GM23248 (cell line): ENCODE results near the gene ZNF592. TPM values are rescaled to one million over a fixed set of nuclear protein-coding genes. Genes with fewer than 3 reads are reported as not detected.

Experiments used
- DNase-seq: peaks from one replicate; pipeline ENCODE4 v3.0.0-alpha.2; 2015
- H2AFZ ChIP-seq: fragments of 200-600 bp; sonication (generic); 2 replicates; pipeline ENCODE4 v1.6.1; 2016; ENCODE audit warnings: antibody characterized with exemption
- H3F3A ChIP-seq: fragments of 200-600 bp; sonication (generic); 2 replicates; pipeline ENCODE4 v1.6.1; 2016; ENCODE audit warnings: mild to moderate bottlenecking, antibody characterized with exemption, mixed run types; ENCODE audit not compliant: insufficient read depth
- H3K27ac ChIP-seq: fragments of 200-600 bp; sonication (generic); 2 replicates; pipeline ENCODE4 v1.5.1; 2016; ENCODE audit warnings: mild to moderate bottlenecking
- H3K27me3 ChIP-seq: fragments of 200-600 bp; sonication (generic); replicated peaks from 2 replicates; pipeline ENCODE4 v1.6.1; 2016; ENCODE audit warnings: mild to moderate bottlenecking; ENCODE audit not compliant: insufficient read depth
- H3K36me3 ChIP-seq: fragments of 200-600 bp; sonication (generic); 2 replicates; pipeline ENCODE4 v1.6.1; 2016; ENCODE audit warnings: low read depth, mild to moderate bottlenecking
- H3K4me1 ChIP-seq: fragments of 200-600 bp; sonication (generic); 2 replicates; pipeline ENCODE4 v1.6.1; 2016; ENCODE audit warnings: mild to moderate bottlenecking; ENCODE audit not compliant: insufficient read depth
- H3K4me2 ChIP-seq: fragments of 200-600 bp; sonication (generic); one replicate; pipeline ENCODE4 v1.6.1; 2016; ENCODE audit warnings: mild to moderate bottlenecking; ENCODE audit not compliant: unreplicated experiment
- H3K4me3 ChIP-seq: fragments of 200-600 bp; sonication (generic); 2 replicates; pipeline ENCODE4 v1.5.1; 2016; ENCODE audit warnings: mild to moderate bottlenecking
- H3K79me2 ChIP-seq: fragments of 200-600 bp; sonication (generic); 2 replicates; pipeline ENCODE4 v1.6.1; 2016; ENCODE audit warnings: mild to moderate bottlenecking; ENCODE audit not compliant: insufficient read depth
- H3K9ac ChIP-seq: fragments of 200-600 bp; sonication (generic); 2 replicates; pipeline ENCODE4 v1.6.1; 2016; ENCODE audit warnings: mild to moderate bottlenecking
- H3K9me2 ChIP-seq: fragments of 200-600 bp; sonication (generic); 2 replicates; pipeline ENCODE4 v1.6.1; 2016; ENCODE audit warnings: mixed run types, mild to moderate bottlenecking, moderate library complexity; ENCODE audit not compliant: insufficient read depth
- H3K9me3 ChIP-seq: fragments of 200-600 bp; sonication (generic); one replicate; pipeline ENCODE4 v1.6.1; 2017; ENCODE audit warnings: low read depth
- H4K20me1 ChIP-seq: fragments of 200-600 bp; sonication (generic); 2 replicates; pipeline ENCODE4 v1.6.0; 2016; ENCODE audit not compliant: insufficient read depth
- EZH2 ChIP-seq: fragments of 200-600 bp; sonication (generic); IDR thresholded peaks from 2 replicates; pipeline ENCODE4 v1.6.1; 2018; ENCODE audit warnings: antibody characterized with exemption, mild to moderate bottlenecking; ENCODE audit not compliant: insufficient read depth, poor library complexity, severe bottlenecking
- EZH2phosphoT487 ChIP-seq: fragments of 200-600 bp; sonication (generic); IDR thresholded peaks from 2 replicates; pipeline ENCODE4 v1.6.1; 2018; ENCODE audit warnings: antibody characterized with exemption, moderate library complexity, mild to moderate bottlenecking, low read depth; ENCODE audit not compliant: insufficient read depth
- WGBS, 2 experiments: methylation state at CpG; one replicate each; pipeline ENCODE4 v1.1.6; 2015 to 2017; ENCODE audit warnings: low lambda C conversion rate in 2 of 2, low coverage in 1 of 2; ENCODE audit errors: missing lambda C conversion rate in 2 of 2; 5-methylcytosine and 5-hydroxymethylcytosine counted together
- in situ Hi-C: fragments of 300-500 bp; cut with MboI; formaldehyde crosslinking; loops from 2 replicates; pipeline ENCODE4 v1.15.0; 2020
- polyA plus RNA-seq: library from polyadenylated mRNA; unstranded; fragments of >200 nt; fragmentation: Nextera tagmentation; extraction: Ambion mirVana; gene quantifications from 2 replicates; pipeline ENCODE4 v1.2.1, GENCODE V29; 2016
- total RNA-seq: library from RNA; depleted of rRNA; stranded (reverse); fragments of >200 nt; shearing (Covaris generic); gene quantifications from 2 replicates; pipeline ENCODE4 v1.2.3, GENCODE V29; 2014

ZNF592 gene
- total and polyA plus RNA-seq, 2 experiments from 2014 or later = 7.4 to 9.8 TPM

DNA sequence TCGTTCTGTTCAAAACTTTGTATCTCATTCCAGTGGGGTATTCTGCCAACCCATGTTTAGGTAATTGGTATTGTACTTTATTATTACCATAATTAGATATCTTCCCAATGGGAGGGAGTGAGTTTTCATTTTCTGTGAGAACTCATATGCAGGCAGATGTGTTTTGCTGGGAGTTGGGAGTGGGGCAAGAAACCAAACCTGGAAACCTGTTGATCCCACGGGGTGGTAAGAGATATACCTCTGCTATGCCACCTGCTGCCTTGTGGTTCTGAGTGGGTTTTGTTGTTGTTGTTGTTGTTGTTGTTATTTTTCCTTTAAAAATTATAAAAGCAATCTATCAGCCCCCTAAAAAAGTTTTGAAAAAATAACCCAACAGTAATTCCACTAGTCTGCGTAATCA lies 32.1 kb downstream of the ZNF592 start:
- H2AFZ ChIP-seq = no peak overlapping the region
- no peak overlapping the region for H3K27ac ChIP-seq
- peaks cover 100% of the 10 kb centered on the region for H3K79me2 ChIP-seq
- H3K36me3 ChIP-seq = 0 out of 2 replicates have a peak, but pooled peaks cover 4% of the 10 kb centered on the region
- no peaks in the 10 kb centered on the region for H4K20me1 ChIP-seq
- TF ChIP-seq EZH2phosphoT487 (no peak), EZH2 (no peak)
- H3F3A ChIP-seq = no peaks in the 10 kb centered on the region
- DNase-seq = no peak
- no peaks in the 10 kb centered on the region for H3K9me2 ChIP-seq
- H3K9ac ChIP-seq = no peak overlapping the region
- no peaks in the 10 kb centered on the region for H3K4me1 ChIP-seq
- in situ Hi-C loops = no loop called here
- no peaks in the 10 kb centered on the region for H3K27me3 ChIP-seq
- no peak overlapping the region for H3K4me2 ChIP-seq
- H3K4me3 ChIP-seq = no peak overlapping the region
- 84 to 86% methylated on average over 3 of the region's 3 CpGs for WGBS, 2 experiments
- no peaks in the 10 kb centered on the region for H3K9me3 ChIP-seq

DNA sequence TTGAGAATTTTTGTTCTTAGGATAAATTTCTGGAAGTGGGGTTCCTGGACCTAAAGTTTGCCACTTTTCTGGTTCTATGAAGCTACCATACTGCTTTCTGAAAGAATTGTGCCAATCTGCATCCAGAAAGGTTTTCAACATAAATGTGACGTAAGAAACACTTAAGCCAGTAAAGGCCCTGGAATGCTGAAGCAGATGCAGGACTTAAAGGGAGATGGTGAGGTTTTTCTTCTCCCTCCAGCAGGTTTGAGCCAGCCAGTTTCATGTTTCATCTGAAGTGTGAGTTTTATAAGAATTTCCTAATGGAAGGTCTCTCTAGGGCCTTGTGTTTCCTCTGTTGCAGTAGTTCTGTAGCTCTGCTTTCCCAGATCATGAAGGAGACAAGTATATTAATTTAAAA lies 33.1 kb downstream of the ZNF592 start:
- Histone ChIP-seq H3K36me3 (0 out of 2 replicates have a peak, but pooled peaks cover 4% of the 10 kb centered on the region), H2AFZ (no peak overlapping the region), H3K9me2 (no peaks in the 10 kb centered on the region), H3K9ac (no peak overlapping the region), H4K20me1 (no peaks in the 10 kb centered on the region), H3K4me2 (no peak overlapping the region), H3K9me3 (no peaks in the 10 kb centered on the region), H3K27ac (no peak overlapping the region), H3K79me2 (peaks cover 100% of the 10 kb centered on the region), H3K4me1 (no peaks in the 10 kb centered on the region), H3K27me3 (no peaks in the 10 kb centered on the region), H3K4me3 (no peak overlapping the region), H3F3A (no peaks in the 10 kb centered on the region)
- in situ Hi-C loops = no loop called here
- 89 to 100% methylated on average over 1 of the region's 1 CpG for WGBS, 2 experiments
- no peak for TF ChIP-seq EZH2phosphoT487
- TF ChIP-seq EZH2 = no peak
- DNase-seq = peak; percentile 42

DNA sequence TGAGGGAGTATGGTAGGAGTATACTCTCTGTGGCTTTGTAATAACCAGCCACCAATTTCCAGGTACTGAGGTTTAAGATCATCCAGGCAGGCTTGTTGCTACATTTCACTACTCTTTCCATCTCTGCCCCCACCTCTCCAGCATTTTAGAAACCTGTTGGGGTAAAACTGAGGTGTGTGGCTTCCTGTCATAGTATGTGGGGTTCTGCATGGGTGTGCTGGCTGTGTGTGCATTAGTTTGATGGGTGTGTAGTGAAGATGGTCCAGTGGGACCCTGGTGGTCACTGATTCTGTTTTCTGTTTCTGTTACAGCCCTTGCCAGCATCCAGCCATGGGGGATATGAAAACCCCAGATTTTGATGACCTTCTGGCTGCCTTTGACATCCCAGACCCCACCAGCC lies 34.0 kb downstream of the ZNF592 start:
- Histone ChIP-seq H4K20me1 (no peaks in the 10 kb centered on the region), H2AFZ (no peak overlapping the region), H3K4me1 (no peaks in the 10 kb centered on the region), H3K4me2 (no peak overlapping the region), H3K4me3 (no peak overlapping the region), H3K27ac (no peak overlapping the region), H3F3A (no peaks in the 10 kb centered on the region), H3K9me2 (no peaks in the 10 kb centered on the region), H3K27me3 (no peaks in the 10 kb centered on the region), H3K9ac (no peak overlapping the region), H3K79me2 (peaks cover 100% of the 10 kb centered on the region), H3K36me3 (0 out of 2 replicates have a peak, but pooled peaks cover 4% of the 10 kb centered on the region), H3K9me3 (no peaks in the 10 kb centered on the region)
- no peak for TF ChIP-seq EZH2
- no peak for TF ChIP-seq EZH2phosphoT487
- no peak for DNase-seq
- in situ Hi-C loops = no loop called here

DNA sequence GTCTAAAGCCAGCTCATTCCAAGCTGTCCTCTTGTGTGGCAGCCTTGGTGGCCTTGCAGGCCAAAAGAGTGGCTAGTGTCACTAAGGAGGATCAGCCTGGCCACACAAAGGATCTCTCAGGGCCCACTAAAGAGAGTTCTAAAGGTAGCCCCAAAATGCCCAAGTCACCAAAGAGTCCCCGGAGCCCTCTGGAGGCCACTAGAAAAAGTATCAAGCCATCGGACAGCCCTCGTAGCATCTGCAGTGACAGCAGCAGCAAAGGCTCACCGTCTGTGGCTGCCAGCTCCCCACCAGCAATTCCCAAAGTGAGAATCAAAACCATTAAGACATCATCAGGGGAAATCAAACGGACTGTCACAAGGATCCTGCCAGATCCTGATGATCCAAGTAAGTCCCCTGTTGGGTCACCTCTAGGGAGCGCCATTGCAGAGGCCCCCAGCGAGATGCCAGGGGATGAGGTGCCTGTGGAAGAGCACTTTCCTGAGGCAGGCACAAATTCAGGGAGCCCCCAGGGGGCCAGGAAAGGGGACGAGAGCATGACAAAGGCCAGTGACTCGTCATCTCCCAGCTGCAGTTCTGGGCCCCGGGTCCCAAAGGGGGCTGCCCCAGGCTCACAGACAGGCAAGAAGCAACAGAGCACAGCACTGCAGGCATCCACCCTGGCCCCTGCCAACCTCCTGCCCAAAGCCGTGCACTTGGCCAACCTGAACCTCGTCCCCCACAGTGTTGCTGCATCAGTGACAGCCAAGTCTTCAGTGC lies 35.3 kb downstream of the ZNF592 start:
- in situ Hi-C loops = no loop called here
- no peak overlapping the region for H3K9ac ChIP-seq
- no peaks in the 10 kb centered on the region for H3K9me3 ChIP-seq
- H3K9me2 ChIP-seq = no peaks in the 10 kb centered on the region
- 74 to 76% methylated on average over 12 of the region's 12 CpGs for WGBS, 2 experiments
- no peak overlapping the region for H2AFZ ChIP-seq
- H3K4me1 ChIP-seq = no peaks in the 10 kb centered on the region
- H3F3A ChIP-seq = no peaks in the 10 kb centered on the region
- peaks cover 100% of the 10 kb centered on the region for H3K79me2 ChIP-seq
- TF ChIP-seq EZH2phosphoT487 (no peak), EZH2 (no peak)
- H3K4me3 ChIP-seq = no peak overlapping the region
- no peaks in the 10 kb centered on the region for H3K27me3 ChIP-seq
- no peak overlapping the region for H3K4me2 ChIP-seq
- no peak for DNase-seq
- no peak overlapping the region for H3K27ac ChIP-seq
- 0 out of 2 replicates have a peak, but pooled peaks cover 4% of the 10 kb centered on the region for H3K36me3 ChIP-seq
- H4K20me1 ChIP-seq = no peaks in the 10 kb centered on the region

DNA sequence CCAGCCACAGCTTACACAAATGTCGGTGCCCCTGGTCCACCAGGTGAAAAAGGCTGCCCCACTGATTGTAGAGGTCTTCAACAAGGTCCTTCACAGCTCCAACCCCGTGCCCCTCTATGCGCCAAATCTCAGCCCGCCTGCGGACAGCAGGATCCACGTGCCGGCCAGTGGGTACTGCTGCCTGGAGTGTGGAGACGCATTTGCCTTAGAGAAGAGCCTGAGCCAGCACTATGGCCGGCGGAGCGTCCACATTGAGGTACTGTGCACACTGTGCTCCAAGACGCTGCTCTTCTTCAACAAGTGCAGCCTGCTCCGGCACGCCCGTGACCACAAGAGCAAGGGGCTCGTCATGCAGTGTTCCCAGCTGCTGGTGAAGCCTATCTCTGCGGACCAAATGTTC lies 35.9 kb downstream of the ZNF592 start:
- H3F3A ChIP-seq = no peaks in the 10 kb centered on the region
- 93 to 99% methylated on average over 17 of the region's 17 CpGs for WGBS, 2 experiments
- H3K27me3 ChIP-seq = no peaks in the 10 kb centered on the region
- H3K9me2 ChIP-seq = no peaks in the 10 kb centered on the region
- DNase-seq = no peak
- in situ Hi-C loops = no loop called here
- H3K4me1 ChIP-seq = no peaks in the 10 kb centered on the region
- 0 out of 2 replicates have a peak, but pooled peaks cover 4% of the 10 kb centered on the region for H3K36me3 ChIP-seq
- H3K9ac ChIP-seq = no peak overlapping the region
- H3K4me2 ChIP-seq = no peak overlapping the region
- no peak overlapping the region for H2AFZ ChIP-seq
- H4K20me1 ChIP-seq = no peaks in the 10 kb centered on the region
- H3K9me3 ChIP-seq = no peaks in the 10 kb centered on the region
- H3K27ac ChIP-seq = no peak overlapping the region
- H3K79me2 ChIP-seq = peaks cover 100% of the 10 kb centered on the region
- no peak overlapping the region for H3K4me3 ChIP-seq
- no peak for TF ChIP-seq EZH2
- TF ChIP-seq EZH2phosphoT487 = no peak
